DMS153 treated with DMSO at 0.1 percent for 48 hours (cell line): Measurements from ENCODE around the gene BBOX1.

Experiments
- DNase-seq: peaks from one replicate; lab custom pipeline; 2025; ENCODE audit not compliant: unreplicated experiment; lab: John Stamatoyannopoulos, UW

Gene BBOX1

DNA sequence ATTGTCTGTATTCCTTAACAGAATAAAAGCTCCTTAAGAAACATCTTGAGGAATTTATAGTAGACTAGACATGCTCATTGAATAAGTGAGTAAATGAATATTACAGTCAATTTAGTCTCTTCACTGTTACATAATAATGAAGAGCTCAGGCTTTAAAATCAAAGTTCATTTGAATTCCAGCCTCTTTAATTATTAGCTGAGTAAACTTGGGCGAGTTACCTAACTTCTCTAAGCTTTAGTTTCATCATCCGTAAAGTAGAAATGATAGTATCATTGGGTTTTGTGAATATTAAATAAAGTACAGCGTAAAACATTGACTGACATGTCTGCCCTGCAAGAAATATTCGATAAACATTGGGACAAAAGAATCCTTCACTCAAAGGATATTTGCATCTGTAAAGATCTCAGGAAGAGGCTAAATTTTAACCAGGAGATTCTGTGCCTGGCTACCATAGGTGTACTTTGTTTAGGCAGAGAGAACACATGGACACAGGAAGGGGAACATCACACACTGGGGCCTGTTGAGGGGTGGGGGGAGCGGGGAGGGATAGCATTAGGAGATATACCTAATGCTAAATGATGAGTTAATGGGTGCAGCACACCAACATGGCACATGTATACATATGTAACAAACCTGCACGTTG, 15.2 kb upstream of the BBOX1 start:
- no peak for DNase-seq

DNA sequence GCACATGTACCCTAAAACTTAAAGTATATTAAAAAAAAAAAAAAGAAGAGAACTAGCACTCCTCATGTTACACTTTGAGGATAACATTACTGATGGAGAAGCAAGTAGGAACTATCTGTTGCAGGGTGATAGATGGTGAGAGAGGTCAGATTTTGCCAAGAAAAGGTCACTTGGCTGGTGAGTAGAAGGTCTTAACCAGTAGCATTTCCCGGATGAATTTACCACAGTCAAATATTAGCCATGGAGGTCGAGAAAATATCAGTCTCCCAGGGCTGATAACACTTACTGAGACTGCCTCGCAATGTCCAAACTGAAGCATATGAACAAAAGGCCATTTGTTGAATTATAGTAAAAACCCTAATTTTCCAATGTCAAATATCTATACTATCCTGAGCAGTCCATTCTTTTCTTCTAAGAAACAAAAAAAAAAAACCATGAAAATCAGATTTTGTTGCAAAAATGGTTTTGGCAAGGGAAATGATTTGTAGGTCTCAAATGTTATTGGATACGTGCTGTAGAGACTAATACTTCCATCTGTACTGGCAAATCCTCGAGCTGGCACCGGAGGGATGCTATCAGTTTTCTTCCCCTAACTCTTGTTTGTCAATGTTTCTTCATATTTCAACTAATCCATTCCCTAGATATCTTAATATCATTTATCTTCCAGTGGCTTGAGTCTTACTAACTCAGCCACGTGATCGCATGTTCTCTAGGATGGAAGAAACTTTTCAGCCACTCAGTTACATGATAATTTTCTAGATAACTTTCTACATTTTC, 14.5 kb upstream of the BBOX1 start:
- DNase-seq = no peak

DNA sequence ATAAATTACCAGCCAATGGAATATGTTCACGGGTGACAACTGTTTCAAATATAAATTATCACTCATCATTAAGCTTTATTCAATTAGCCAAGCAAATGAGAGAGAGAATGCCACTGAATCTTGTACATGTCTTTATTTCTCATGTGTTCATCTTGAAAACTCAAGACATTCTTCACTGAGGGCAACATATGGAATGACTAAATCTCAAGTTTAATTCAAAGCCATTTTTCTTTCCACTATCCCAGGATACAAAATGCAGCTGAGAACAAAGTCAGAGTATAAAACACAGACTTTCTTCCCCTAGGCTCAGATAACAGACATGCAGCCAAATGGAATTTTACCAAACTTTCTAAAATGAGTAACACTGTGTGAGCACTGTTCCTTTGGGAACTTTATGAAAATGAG, 12.1 kb upstream of the BBOX1 start:
- no peak for DNase-seq

DNA sequence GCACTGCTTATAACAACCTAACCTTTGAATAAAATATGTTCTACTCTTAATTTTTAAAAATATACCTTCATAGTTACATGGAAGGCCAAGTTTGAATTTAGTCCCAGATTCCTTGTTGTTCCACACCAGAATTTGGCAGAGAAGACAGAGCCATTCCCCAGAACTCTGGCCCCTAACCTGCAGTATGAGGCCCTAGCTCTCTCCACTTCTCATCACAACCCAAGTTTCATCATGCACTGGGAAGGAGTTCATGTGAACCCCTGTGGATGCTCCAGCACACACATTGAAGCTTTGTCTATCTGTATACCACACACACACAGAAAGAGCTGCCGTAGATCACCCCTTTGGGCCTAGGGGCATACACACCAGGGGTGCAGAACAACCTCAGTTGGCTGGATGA, 10.6 kb upstream of the BBOX1 start:
- DNase-seq = no peak

DNA sequence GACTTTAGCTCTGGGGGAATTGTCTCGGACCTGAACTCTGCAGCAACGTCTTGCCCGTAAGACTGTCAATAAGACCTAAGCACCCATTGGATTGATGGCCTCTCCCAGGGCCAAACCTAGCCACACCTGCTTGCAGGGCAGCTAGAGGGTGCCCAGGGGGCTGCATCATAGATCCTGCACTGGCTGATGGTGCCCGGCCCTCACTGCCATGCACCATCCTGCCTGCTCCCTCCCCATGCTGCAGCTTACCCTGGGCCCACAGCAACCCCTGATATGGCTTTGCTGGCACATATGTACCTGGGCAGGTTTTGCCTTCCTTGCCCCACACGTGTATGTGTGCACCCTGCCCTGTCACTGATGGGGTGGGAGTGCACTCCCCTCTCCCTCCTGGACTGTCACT, 8.9 kb upstream of the BBOX1 start:
- DNase-seq = no peak

DNA sequence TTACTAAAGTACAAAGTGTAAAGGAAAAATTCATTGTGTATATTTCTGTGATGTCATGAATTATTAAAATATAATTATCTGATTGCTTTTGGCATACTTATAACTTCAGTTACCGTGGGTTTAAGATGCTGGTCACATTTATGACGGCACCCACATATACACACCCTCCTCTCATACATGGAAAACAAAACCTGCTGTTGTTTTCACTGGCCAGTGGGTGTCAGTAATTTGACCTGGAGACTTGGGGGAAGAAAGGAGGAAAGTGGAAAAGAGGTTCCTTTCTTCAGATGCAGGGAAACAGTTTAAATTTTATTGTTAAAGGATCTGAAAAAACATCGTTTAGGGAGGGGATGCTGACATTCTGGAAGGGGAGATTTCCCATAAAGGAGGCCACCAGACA, 742 bp upstream of the BBOX1 start:
- DNase-seq = no peak

DNA sequence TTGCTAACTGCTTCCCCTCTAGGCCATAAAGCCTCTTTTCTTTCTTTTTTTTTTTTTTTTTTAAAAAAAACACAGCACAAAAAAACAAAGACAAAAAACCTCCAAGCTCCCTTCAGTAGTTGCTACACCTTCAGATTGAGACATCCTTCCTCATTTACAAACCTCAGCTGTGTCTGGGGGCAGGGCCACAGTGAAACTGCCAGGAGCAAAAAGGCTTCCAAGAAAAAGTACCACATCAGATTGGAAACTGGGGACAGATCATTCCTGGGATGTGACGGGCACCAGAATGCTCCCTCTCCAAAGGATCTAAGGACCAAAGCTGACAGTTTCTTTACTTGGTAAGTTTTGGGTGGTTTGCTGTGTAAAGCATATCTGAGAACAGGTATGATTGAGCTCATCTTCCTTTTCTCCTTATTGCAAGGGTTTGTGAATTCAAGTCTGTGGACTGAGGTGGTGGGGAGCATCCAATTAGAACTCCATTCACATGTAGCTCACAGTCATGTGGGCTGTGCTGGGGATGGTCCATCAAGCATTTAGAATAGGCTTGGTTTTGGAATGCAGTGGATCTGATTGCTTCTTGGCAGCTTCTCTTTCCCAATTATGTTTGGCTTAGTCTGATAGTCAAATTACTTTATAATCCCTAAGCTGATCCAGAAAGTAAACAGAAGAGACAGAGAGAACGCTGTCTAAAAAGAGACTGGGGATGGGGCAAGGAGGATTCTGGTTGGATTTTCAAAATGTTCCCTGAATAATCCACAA, 705 bp downstream of the BBOX1 start:
- DNase-seq = no peak

DNA sequence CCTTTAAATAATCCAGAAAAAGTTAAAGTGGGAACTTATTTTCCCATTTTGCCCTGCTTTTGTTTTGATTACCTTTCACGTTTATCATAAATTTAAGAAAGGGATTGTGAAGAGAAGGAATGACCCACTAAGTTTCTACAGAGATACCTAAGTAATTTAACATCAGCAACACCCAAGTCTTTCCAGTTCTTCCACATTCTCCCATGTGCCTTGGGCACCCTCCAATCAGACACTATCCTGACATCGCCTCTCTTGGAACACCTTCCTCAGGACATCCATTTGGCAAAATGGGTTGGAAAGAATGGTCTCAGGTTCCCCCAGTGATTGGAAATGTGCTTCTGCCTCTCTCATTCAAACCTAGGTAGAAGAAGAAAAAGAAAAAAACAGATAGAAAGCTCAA, 6.3 kb downstream of the BBOX1 start:
- no peak for DNase-seq

DNA sequence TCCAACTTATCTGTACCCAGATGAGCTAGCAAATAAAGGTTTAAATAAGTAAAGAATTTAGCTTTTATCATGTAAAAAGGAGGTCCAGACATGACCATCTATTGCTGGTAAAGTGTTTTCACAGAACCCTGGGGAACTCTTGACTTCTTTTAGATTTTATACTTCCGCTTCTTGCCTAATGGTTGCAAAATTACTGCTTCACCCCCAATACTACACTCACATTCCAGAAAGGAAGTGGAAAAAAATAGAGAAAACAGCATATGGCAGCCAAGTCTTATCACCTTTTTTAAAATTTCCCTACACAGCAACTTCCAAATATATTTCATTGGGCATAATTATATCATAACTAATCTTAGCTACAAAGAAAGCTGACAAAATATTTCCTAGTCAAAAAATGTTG, 12.1 kb downstream of the BBOX1 start:
- DNase-seq = no peak

DNA sequence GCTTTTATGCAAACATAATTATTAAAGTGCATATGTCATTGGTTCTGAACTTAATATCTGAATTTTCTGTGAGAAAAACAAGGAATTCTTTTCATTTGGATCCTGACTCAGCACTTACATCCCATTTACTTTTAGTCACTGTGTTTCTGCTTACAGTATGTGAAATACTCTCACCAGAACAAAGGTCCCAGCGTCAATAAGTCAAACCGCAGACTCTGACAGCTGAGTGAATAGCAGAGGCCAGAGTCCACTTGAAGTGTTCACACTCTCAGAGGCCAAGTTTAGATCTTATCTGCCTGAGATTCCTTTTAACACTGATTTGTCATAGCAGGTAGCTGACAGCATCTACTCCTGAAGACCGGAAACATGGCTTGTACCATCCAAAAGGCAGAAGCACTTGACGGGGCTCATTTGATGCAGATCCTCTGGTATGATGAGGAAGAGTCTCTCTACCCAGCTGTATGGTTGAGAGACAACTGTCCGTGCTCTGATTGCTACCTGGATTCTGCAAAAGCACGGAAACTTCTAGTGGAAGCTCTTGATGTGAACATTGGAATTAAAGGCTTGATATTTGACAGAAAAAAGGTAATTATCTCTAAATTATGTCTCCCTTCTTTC, 14.6 kb downstream of the BBOX1 start:
- no peak for DNase-seq

DNA sequence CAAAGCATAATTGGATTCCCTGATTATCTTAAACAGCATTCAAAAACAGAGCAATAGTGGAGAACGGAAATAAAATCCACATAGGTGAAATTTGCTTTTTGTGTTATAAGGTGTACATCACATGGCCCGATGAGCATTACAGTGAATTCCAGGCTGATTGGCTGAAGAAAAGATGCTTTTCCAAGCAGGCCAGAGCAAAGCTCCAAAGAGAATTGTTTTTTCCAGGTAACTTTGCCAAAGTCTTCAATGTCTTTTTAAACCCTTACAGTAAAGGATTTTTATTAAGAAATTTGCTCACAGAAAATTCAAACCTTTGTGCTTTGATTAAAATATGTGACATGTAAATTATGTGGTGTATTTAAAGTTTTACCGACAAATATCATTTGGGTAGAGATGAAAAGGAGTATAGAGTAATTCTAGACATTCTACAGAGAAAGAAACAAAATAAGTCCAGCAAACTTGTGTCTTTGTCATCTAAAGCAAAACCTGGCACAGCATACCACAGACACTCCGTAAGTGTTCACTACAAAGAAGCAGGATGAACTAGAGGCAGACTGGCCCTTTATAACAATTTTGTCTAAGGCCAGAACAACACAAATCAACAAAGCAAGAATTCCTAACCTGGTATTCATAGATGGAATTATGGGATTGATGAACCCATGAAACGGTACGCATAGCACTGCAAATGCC, 16.6 kb downstream of the BBOX1 start:
- DNase-seq = no peak

DNA sequence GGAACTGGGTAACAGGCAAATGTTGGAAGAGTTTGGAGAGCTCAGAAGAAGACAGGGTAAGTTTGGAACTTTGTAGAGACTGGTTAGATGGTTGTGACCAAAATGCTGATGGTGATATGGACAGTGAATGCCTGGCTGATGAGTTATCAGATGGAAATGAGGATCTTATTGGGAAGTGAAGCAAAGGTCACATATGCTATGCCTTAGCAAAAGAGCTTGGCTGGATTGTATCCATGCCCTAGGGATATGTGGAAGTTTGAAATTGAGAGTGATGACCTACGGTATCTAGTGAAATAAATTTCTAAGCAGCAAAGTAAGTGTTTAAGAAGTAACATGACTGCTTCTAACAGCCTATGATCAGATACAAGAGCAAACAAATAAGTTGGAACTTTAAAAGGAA, 17.8 kb downstream of the BBOX1 start:
- no peak for DNase-seq

DNA sequence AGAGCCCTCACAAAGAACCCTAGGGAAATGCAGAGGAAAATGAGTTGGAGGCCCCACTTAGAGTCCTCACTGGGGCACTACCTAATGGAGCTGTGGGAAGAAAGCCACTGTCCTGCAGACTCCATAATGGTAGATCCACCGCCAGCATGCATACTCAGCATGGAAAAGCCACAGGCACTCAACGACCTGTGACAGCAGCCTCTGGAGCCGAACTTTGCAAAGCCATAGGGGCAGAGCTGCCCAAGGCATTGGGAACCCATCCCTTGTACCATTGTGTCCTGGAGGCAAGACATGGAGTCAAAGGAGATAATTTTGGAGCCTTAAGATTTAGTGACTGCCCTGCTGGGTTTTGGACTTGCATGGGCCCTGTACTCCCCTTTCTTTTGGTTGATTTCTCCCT, 18.8 kb downstream of the BBOX1 start:
- no peak for DNase-seq

DNA sequence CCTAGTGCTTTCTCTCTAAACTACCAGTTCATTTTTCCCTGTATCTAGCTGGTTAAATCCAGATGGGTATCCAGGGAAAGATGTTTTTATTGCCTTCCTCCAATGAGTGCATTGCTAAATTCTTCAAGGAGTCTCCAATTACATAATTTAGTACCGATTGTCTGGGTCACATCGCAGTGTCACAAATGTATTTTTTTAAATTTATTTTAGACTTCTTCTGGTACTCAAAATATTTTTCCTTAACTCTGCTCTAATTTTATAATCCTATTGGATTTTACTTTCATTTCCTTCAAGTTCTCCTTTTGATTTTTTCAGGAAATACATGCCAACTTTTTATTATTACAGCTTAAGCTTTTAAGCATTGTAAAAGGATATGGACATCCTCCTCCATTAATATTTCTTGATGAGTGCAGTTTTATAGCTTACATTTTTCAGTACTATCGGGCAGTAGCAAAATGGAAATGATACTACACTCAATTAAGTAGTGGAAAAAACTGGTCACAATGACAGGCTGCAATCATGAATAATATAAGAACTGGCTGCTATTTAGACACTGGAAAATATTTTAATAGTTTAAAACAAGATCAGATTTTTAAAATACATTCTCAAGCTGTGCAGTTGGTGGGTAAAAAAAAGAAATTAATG, 20.3 kb downstream of the BBOX1 start:
- no peak for DNase-seq

DNA sequence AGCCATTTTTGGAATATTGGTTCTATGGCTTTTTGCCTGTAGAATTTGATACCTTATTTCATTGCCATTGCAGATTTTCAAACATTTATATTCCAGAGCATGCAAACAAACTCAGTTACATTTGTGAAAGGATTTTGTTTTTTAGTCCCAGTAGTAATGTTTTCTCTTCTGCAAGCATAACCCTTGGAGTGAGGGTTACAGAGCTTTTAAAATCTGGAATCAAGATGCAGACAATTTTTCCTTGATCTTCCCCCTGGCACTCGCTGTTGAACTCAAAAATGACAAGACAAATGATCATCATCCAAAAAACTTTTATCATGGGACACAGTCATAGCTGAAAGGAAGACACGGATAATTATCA, 20.8 kb downstream of the BBOX1 start:
- DNase-seq = no peak

DNA sequence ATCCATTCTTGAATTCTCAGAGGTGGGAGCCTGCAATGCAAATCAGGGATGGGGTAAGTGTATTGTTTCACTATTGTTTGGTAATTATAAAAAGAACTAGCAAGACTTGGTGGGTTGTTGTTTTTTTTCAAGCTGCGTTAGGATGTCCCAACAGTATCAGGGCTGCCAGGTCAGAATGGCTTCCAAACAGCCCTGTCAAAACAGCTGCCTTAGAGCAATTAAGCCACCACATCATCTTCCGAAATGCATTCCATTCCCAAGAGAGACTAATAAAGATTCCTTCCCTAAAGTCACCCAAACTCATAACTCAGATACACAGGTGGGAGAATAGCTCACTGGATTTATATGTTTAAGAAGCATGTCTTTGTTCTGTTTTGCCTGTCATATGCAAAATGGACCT, 23.5 kb downstream of the BBOX1 start:
- DNase-seq = no peak

DNA sequence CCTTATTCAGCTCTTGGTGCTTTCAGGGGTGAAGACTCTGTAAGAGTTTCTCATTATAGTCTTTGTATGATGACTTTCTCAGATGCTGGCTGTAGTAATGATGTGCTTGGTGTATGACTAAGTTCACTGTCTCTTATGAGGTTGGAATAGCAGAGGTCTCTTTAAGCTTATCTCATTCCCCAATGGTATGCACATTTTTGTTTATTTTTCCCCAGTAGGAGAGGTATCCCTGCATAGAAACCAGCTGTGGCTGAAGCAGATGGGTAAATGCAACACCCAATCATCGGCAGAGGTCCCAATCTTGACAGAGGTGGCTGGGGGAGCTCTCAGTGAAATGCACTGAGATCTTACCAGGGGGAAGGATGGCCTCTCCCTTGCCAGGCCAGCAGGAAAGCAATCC, 34.6 kb downstream of the BBOX1 start:
- no peak for DNase-seq

DNA sequence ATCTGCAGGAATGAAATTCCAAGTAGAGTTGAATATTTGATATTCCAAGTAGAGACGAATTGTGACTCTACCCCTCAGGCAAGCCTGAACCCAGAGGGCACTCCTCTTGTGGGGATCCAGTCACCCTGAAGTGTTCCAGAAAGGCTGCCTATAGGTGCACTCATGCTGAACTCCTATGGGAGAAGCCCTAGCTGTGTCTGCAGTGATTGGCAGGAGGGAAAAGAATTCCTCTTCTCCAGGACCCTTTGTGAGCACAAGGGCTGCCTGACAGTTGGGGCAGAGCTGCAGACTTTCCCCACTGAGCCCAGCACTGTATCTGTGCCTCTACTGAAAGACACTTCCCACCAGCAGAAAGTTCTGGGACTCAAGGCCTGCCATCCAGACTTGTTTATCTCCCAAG, 35.0 kb downstream of the BBOX1 start:
- DNase-seq = no peak

DNA sequence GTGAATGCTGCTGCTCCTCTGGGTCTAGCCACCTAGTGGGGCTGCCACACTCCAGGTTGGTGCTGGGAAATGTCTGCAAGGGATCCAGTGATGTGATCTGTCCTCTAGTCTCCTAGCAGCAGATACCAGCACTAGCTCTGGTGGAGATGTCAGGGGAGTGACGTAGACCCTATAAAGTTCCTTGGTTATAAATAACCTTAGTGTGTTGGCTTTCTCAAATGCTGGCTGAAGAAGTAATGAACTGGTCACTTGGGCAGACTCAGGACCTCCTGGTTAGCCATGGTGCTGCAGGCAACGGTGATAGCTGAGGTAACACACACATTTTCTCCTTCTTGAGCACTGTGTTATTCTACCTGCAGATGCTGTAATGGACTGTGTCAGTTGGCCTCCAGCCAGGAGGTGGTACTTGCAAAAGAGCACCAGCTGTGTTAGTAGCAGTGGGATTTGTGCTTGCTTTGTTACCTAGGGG, 35.5 kb downstream of the BBOX1 start:
- peak; percentile 22 for DNase-seq

DNA sequence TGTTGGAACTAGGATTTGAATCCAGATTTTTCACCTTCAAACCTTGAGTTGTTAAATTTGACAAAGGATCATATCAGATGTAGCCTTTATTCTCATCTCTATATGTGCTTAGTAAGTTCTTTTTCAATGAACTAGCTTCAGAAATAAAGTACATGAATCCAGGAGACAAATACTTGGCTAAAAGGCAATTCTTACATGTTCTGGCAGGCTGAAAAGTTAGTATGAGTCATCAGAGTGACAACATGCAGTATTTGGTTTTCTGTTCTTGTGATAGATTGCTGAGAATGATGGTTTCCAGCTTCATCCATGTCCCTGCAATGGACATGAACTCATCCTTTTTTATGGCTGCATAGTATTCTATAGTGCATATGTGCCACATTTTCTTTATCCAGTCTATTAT, 40.4 kb downstream of the BBOX1 start:
- no peak for DNase-seq

DNA sequence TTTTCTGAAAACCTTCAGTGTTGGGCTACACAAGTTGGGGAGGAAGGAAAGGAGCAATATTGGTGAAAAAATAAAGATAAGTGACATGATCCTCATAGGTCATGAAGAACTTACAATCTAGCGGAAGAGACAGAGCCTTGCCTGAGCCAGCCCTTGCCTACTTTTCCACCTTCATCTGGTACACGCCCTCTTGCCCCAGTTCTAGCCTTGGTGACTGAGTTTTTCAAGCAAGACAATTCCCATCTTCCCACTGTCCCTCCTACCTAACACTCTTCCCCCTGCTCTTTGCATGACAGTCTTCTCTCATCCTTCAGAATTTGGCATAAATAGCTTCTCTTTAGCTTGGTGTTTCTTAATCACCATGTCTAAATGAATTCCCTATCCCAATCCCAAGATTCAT, 42.6 kb downstream of the BBOX1 start:
- DNase-seq = no peak
